HG03354 (cell line): ENCODE measurements around the gene TMEM236.

Experiments used
- ATAC-seq: cut with Tn5 transposase; IDR thresholded peaks from one replicate; pipeline ENCODE4 v1.9.1; 2021; ENCODE audit warnings: mild to moderate bottlenecking; ENCODE audit not compliant: unreplicated experiment, poor library complexity, severe bottlenecking

The TMEM236 gene

DNA sequence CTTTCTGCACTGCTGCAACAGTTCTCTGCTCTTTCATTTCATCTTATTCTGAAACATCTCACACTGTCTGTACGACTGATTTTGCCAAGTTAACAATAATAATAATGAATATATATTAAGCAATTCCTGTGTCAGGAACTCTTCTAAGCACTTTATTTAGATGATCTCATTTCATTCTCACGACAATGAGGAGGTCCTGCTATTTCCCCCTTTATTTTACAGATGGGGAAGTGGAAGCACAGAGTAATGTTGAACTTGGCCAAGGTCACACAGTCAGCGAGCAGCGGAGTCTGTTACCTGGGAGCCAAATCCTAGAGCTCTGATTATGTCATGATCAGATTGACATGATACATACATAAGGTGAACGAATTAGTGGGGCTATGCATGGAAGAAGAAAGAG is 63.0 kb downstream of the TMEM236 start:
- ATAC-seq, result no peak

- ATAC-seq, result no peak
Measured at GRCh38 chr10:17816199-17816598, 64.2 kb downstream of the TMEM236 start.

DNA sequence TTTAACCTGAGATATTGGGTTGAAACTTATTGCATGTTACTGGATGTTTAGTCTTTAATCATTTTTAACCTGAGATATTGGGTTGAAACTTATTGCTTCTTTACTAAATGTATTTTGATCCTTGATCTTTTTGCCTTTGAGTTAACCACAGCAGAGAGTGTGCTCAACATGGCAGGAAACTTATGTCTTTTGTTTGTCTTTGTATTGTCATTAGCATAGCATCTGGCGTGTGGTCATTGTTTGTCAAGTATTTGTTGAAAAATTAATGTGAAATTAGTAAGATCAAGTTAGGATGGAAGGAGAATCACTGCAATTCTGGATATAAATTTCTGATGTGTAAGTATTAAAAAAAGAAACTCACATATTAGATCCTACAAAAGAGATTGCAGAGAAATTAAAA is 65.3 kb downstream of the TMEM236 start:
- no peak for ATAC-seq

DNA sequence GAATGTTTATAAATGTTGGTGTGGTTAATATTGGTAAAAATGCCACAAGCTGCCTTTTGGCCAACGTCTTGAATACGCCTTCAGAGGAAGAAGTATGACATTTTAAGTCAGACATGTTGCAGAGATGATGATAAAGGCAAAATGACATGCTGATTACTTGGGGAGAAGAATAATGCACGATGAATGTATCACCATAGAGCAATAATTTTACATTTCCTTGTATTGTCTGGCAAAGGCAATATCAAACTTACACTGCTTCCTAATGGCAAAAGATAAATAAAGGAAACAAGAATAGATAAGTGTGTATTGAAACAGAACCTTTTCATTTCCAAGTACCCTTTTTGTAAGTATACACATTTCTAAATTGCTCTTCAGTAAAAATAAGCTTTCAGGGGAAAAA is 65.8 kb downstream of the TMEM236 start:
- ATAC-seq, result no peak

DNA sequence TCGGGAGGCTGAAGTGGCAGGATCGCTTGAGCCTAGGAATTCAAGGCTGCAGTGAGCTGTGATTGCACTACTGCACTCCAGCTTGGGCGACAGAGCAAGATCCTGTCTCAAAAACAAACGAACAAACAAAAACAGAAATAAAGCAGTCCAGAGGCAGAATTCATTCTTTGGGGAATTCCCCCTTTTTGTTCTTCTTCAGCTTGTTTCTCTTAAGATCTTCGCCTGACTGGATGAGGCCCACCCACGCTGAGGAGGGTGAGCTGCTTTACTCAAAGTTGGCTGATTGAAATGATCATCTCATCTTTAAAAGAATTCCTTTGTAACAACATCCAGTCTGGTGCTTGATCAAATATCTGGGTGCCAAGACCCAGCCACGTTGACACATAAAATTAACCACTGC is 67.8 kb downstream of the TMEM236 start:
- no peak for ATAC-seq

DNA sequence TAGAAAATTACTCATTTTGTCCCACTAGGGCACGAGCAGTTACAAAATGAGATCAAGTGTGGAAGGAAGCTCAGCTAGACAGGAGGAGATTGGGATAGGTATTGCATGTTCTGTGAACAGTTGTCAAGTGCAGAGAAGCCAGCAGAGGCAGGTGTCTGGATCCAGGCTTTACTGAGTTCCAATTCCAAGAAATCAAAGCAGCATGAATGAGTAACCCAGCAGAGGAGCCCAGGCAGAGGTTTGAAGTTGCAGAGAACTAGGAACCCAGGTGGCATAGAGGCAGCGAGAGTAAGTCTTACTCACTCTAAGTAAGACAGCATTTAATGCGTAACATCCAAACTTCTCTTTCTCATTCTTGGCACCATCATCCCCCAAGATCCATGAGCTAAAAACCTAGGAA is 68.9 kb downstream of the TMEM236 start:
- no peak for ATAC-seq

DNA sequence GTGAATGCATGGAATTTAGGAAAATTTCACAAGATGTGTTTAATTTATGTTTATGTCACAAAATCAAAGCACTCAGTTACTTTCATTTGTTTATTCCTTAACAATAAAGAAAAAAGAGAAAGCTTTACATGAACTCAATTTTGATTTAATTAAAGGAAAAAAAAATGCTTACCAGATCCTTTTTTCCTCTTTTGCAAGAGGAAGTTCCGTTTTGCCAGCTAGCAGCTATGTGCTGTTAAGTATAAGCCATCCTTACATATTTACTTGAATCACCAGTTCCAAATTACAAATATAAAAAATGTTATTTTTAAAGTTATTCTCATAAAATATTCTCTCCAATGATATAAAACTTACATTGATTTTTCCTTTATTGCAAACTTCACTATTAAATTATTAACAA is 69.9 kb downstream of the TMEM236 start:
- ATAC-seq, result no peak

- ATAC-seq, result no peak
Measured at GRCh38 chr10:17831341-17831740, 79.3 kb downstream of the TMEM236 start.

GRCh38 chr10:17831896-17832295 is 79.9 kb downstream of the TMEM236 start:
- ATAC-seq, result no peak

GRCh38 chr10:17833656-17834055 is 81.7 kb downstream of the TMEM236 start:
- no peak for ATAC-seq

DNA sequence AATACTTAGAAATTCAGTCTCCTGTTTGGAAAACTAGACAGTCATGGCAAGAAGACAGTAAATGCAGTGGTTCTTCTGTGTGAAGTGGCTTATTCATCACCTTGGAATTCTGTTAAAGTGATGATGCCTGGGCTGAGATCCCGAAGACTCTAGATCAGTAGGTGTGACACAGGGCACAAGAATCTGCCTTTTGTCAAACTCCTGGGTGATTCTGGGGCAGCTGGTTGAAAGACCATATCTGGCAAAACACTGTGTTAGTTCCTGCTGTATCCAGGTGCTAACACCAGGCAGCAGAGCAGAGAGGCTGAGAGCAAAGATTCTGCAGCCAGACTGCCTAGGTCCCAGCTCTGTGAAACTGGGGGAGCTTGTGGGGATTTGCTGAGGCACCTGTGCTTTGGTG is 83.7 kb downstream of the TMEM236 start:
- ATAC-seq, result no peak

GRCh38 chr10:17836942-17837341 is 84.9 kb downstream of the TMEM236 start:
- no peak for ATAC-seq

- no peak for ATAC-seq
Measured at GRCh38 chr10:17838080-17838648, 86.2 kb downstream of the TMEM236 start.

DNA sequence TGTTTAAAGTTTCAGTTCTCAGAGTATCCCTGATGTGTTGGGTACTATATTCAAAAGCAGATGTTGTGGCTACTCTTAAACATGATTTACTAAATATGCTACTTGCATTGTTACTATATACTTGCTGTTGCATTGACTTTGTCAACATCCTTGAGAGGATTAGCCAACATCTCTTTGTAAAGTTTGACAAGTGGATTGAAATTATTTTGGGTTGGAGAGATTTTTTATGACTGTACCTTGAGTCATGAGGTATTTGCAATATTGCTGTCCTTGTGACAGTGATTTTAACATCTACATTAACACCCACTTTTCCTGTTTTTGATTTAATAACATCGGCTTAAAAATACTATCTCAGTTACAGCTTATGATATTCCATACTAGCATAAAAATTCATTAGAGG is 89.0 kb downstream of the TMEM236 start:
- ATAC-seq, result no peak

GRCh38 chr10:17842641-17843040 is 90.6 kb downstream of the TMEM236 start:
- no peak for ATAC-seq

DNA sequence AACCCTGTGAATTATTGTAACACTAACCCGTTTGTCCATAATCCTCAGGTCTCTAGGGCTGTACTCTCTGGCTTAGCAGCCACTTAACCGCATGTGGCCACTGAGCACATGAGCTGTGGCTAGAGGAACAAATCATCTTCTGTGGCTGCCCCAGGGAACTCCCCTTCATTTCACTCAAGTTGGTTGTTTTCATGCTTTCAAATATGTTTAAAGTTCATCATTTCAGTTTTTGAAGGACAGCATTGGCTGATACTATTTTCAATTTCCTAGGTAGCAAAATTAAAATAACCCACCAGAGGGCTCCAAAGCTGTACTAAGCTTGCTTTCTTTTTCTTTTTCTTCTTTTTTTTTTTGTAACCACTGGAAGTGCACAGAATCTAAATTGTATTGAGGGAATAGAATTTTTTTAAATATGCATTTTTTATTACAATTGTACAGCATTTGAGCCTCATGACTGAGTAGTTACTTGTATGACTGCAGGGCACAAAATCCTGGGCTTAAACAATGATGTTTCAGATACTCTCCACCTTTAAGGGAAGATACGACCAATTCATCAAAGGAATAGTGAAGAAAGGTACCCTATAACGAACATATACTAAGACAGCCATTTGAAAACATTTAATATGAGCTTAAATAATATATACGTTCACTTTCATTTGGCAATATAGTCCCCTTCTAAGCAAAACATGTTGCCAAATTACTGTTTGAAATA is 95.7 kb downstream of the TMEM236 start:
- ATAC-seq, result no peak

- ATAC-seq, result no peak
Measured at GRCh38 chr10:17848646-17849045, 96.6 kb downstream of the TMEM236 start.
